Measurements from ENCODE around the gene TTC34.
"Not testable (repeated sequence)": the region's sequence is repeated elsewhere in the genome, so short reads cannot be mapped to it uniquely, and the experiment has no call there.

- TF ChIP-seq, protein P1, sequence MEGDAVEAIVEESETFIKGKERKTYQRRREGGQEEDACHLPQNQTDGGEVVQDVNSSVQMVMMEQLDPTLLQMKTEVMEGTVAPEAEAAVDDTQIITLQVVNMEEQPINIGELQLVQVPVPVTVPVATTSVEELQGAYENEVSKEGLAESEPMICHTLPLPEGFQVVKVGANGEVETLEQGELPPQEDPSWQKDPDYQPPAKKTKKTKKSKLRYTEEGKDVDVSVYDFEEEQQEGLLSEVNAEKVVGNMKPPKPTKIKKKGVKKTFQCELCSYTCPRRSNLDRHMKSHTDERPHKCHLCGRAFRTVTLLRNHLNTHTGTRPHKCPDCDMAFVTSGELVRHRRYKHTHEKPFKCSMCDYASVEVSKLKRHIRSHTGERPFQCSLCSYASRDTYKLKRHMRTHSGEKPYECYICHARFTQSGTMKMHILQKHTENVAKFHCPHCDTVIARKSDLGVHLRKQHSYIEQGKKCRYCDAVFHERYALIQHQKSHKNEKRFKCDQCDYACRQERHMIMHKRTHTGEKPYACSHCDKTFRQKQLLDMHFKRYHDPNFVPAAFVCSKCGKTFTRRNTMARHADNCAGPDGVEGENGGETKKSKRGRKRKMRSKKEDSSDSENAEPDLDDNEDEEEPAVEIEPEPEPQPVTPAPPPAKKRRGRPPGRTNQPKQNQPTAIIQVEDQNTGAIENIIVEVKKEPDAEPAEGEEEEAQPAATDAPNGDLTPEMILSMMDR (IDR thresholded peaks at IDR 0.05): not testable (repeated sequence)
- not testable (repeated sequence) for TF ChIP-seq ZFX (IDR thresholded peaks at IDR 0.05; ENCODE audit: borderline replicate concordance)
Observed at GRCh38 chr1:2653741-2654442, 147.6 kb downstream of the TTC34 start.
